ENCODE results near the gene AFTPH.

DNA sequence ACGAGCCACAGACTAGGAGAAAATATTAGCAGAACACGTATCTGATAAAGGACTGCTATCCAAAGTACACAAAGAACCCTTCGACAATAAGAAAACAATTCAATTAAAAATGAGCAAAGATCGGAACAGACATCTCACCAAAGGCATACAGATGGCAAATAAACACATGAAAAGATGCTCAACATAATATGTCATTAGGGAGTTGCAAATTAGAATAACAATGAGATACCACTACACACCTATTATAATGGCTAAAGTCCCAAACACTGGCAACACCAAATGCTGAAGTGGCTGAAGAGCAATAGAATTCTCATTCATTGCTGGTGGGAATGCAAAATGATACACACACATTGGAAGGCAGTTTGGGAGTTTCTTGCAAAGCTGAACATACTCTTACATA, 96.5 kb downstream of the AFTPH start:
- TF ChIP-seq, protein P1, sequence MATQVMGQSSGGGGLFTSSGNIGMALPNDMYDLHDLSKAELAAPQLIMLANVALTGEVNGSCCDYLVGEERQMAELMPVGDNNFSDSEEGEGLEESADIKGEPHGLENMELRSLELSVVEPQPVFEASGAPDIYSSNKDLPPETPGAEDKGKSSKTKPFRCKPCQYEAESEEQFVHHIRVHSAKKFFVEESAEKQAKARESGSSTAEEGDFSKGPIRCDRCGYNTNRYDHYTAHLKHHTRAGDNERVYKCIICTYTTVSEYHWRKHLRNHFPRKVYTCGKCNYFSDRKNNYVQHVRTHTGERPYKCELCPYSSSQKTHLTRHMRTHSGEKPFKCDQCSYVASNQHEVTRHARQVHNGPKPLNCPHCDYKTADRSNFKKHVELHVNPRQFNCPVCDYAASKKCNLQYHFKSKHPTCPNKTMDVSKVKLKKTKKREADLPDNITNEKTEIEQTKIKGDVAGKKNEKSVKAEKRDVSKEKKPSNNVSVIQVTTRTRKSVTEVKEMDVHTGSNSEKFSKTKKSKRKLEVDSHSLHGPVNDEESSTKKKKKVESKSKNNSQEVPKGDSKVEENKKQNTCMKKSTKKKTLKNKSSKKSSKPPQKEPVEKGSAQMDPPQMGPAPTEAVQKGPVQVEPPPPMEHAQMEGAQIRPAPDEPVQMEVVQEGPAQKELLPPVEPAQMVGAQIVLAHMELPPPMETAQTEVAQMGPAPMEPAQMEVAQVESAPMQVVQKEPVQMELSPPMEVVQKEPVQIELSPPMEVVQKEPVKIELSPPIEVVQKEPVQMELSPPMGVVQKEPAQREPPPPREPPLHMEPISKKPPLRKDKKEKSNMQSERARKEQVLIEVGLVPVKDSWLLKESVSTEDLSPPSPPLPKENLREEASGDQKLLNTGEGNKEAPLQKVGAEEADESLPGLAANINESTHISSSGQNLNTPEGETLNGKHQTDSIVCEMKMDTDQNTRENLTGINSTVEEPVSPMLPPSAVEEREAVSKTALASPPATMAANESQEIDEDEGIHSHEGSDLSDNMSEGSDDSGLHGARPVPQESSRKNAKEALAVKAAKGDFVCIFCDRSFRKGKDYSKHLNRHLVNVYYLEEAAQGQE (IDR thresholded peaks at IDR 0.05; ENCODE audit: low read depth), result no peak
- TF ChIP-seq USF1 (IDR thresholded peaks at IDR 0.05) (no peak), EGR1 (IDR thresholded peaks at IDR 0.05) (no peak), FOXM1 (IDR thresholded peaks at IDR 0.05; ENCODE audit: borderline replicate concordance, low read depth) (no peak), RAD21 (IDR thresholded peaks at IDR 0.05; ENCODE audit: low read depth) (no peak), MAX (IDR thresholded peaks at IDR 0.05) (no peak), TCF12 (IDR thresholded peaks at IDR 0.05; ENCODE audit: low read depth) (no peak), TEAD4 (IDR thresholded peaks at IDR 0.05) (no peak), NFIC (IDR thresholded peaks at IDR 0.05) (no peak)
